Frontal cortex (tissue), 4 donors: ENCODE measurements around the gene PLPPR5. TPM values are rescaled to one million over a fixed set of nuclear protein-coding genes. Genes with fewer than 3 reads are reported as not detected.

Source experiments
- DNase-seq, 2 donors: peaks; one replicate each; pipeline ENCODE4 v3.0.0; 2012; ENCODE audit warnings: low spot score in 2 of 2
- FAIRE-seq: peaks from 2 replicates; lab custom pipeline; 2012; peaks lifted over from hg19 to GRCh38; lab: Jason Lieb, UNC
- small RNA-seq: library from RNA; depleted of rRNA; stranded (forward); fragments of <200 nt; gene quantifications from one replicate; pipeline ENCODE3, GENCODE V24; 2014
- total RNA-seq: library from RNA; depleted of rRNA; stranded (reverse); fragments of >200 nt; gene quantifications from one replicate; pipeline ENCODE4 v1.2.3, GENCODE V29; 2014
- donor health status: control.
- donor health status: control.
- donor health status: control.

The PLPPR5 gene
- total RNA-seq, 1 donor from 2014 or later, result 70.9 TPM

DNA sequence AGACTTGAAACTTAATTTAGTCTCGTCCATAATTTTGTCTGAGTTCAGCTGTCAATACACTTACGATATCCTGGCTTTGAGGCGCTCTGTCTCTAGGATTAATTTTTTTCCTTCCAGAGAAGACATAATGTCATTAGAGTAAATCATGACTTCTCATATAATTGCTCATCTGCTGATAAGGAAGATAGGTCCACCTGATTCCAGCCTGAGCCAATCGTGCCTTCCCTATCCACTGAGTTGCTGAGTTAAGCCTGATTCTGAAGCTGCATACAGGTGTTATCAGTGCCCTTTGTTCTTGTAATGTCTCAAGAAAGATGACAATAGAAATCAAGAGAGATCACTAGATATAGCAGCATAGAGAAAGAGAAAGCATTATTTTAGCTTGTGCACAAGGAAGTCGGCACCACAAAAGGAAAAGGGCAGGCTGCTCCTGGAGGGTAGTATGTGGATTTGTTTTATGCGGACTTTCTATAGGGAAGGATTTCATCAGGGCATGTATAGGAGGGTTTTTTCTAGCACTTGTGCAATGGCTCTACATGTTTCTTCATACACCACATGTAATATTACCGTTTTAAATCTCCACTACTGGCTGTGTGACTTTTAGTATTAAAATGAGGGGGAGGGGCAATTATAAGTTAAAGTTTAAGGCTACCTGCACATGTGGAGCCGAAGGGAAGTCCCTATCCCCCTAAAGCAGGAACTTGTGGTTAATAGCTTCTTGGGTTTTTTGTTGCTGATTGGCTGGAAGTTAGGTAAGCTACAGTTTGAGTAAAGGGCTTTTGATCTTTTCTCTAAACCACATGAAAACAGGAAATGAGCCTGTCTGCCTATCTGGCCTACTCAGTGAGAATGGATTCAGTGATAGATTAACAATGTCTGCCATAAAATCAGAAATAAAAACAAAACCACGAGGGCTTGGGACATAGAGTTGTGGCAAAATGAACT is 133.4 kb downstream of the PLPPR5 start:
- FAIRE-seq (no peak), DNase-seq (no peak)

- FAIRE-seq, result no peak
- no peak for DNase-seq
Measured at GRCh38 chr1:98865796-98866195, 138.9 kb downstream of the PLPPR5 start.

- DNase-seq (no peak), FAIRE-seq (no peak)
Measured at GRCh38 chr1:98860329-98860728, 144.3 kb downstream of the PLPPR5 start.

GRCh38 chr1:98854137-98854536 is 150.5 kb downstream of the PLPPR5 start:
- no peak for FAIRE-seq

GRCh38 chr1:98849969-98850636 is 154.6 kb downstream of the PLPPR5 start:
- FAIRE-seq (no peak), DNase-seq (no peak)

More at GRCh38 chr1:98854137-98854536, 150.5 kb downstream of the PLPPR5 start:
- DNase-seq, result no peak

DNA sequence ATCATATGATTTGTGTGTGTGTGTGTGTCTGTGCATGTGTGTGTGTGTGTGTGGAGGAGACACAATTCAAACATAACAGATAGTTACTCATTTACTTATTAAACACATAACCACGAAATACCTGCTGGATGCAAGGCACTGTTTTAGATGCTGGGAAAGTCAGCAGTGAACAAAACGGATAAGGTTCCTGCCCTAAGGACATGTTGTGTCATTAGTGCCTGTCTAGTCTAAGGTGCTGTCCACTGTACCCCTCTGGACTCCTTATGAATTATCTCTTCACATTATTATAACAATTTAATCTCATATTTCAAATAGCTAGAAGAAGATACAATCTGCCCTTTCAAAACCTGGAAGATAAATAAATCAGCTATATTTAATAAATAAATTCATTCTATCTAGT is 162.4 kb downstream of the PLPPR5 start:
- no peak for DNase-seq
- FAIRE-seq, result no peak

Small RNA genes within 50 kb of the gene (small RNA-seq; reads per million reads assigned to genes)
- gene AL445433.1, result not detected
